ENCODE results near the gene SSR2. TPM values are rescaled to one million over a fixed set of nuclear protein-coding genes. Genes with fewer than 3 reads are reported as not detected.
A peak's percentile ranks its signal among the peaks of the same experiment; 100 is the strongest.

The SSR2 gene
- total and polyA plus RNA-seq, 4 donors: 93.1 to 264 (median 173) TPM

DNA sequence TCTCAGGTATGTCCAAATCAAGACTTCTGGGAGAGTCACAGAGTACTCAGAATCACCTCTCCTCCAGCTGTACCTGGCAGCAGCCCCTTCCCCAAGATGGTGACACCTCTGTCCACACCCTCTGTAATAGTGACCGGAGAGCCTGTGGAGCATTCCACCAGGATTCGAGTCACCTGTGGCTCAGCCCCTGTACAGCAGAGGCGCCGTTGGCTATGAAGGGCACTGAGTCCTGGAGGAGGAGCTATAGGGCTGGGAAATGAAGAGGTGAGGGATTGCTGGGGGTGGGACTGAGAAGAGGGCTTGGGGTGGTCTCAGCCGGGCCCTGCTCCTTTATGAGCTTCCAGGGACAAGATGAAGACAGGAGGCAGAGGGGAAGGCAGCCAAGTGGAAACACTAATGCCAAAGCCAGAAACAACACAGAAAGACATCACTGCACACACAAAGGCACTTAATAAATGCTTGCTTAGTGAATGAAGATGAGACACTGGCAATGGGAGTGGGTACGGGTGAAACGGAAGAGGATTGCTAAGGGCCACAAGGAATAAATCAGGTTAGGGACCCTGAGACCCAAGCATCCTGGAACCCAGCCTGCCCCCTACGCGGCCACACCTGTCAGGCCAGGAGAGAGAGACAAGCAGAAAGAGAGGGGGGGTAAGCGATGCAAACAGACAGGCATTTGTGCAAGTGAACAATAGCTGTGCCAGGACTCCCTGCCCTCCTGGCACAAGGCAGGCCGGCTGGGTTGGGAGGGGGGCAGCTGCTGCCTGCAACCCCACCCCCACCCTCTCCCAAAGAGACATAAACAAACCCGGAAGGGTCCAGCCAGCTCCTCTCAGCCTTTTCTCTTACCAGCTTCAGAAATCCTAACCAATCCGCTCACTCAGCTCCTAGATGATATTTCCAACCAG is 46.3 kb downstream of the SSR2 start:
- no peak for DNase-seq (ENCODE audit: low spot score)
- Histone ChIP-seq H3K4me3 (ENCODE audit: low read depth in 1 of 3, low read length in 3 of 3) (no peak overlapping the region), H3K4me1 (ENCODE audit: control insufficient read depth in 4 of 4, insufficient read depth in 4 of 4, low read length in 3 of 4) (peaks cover 6 to 37% (median 14%) of the 10 kb centered on the region in 4 donors), H3K27me3 (ENCODE audit: control insufficient read depth in 4 of 4, insufficient read depth in 4 of 4, low read length in 3 of 4) (no peaks in the 10 kb centered on the region), H3K27ac (ENCODE audit: low read depth in 1 of 2, low read length in 2 of 2) (peak overlapping the region; percentile 80 to 92), H3K36me3 (ENCODE audit: control insufficient read depth in 4 of 4, insufficient read depth in 3 of 4, low read depth in 1 of 4, low read length in 3 of 4) (no peaks in the 10 kb centered on the region), H3K9ac (ENCODE audit: low read depth in 1 of 2, low read length in 2 of 2) (no peak overlapping the region), H3K9me3 (ENCODE audit: control insufficient read depth in 4 of 4, low read length in 3 of 4) (no peaks in the 10 kb centered on the region)
- 73% methylated on average over 13 of the region's 13 CpGs for WGBS
- TF ChIP-seq HNF4G (IDR thresholded peaks at IDR 0.05) (no peak), EGR1 (IDR thresholded peaks at IDR 0.05; ENCODE audit: low read depth in 2 of 2) (no peak), RXRA (IDR thresholded peaks at IDR 0.05) (no peak), YY1 (IDR thresholded peaks at IDR 0.05) (no peak), GABPA (IDR thresholded peaks at IDR 0.05 in 1 of 2, conservative IDR thresholded peaks at IDR 0.05 in 1 of 2) (no peak), NR2F2 (IDR thresholded peaks at IDR 0.05) (no peak), TAF1 (conservative IDR thresholded peaks at IDR 0.05) (no peak), RAD21 (IDR thresholded peaks at IDR 0.05) (no peak), FOXA2 (IDR thresholded peaks at IDR 0.05) (no peak), JUND (IDR thresholded peaks at IDR 0.05) (no peak)
- TF ChIP-seq, protein P1, sequence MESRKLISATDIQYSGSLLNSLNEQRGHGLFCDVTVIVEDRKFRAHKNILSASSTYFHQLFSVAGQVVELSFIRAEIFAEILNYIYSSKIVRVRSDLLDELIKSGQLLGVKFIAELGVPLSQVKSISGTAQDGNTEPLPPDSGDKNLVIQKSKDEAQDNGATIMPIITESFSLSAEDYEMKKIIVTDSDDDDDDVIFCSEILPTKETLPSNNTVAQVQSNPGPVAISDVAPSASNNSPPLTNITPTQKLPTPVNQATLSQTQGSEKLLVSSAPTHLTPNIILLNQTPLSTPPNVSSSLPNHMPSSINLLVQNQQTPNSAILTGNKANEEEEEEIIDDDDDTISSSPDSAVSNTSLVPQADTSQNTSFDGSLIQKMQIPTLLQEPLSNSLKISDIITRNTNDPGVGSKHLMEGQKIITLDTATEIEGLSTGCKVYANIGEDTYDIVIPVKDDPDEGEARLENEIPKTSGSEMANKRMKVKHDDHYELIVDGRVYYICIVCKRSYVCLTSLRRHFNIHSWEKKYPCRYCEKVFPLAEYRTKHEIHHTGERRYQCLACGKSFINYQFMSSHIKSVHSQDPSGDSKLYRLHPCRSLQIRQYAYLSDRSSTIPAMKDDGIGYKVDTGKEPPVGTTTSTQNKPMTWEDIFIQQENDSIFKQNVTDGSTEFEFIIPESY (IDR thresholded peaks at IDR 0.05): no peak
- TF ChIP-seq, protein P2, sequence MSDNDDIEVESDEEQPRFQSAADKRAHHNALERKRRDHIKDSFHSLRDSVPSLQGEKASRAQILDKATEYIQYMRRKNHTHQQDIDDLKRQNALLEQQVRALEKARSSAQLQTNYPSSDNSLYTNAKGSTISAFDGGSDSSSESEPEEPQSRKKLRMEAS (IDR thresholded peaks at IDR 0.05): no peak
- TF ChIP-seq, protein P3, sequence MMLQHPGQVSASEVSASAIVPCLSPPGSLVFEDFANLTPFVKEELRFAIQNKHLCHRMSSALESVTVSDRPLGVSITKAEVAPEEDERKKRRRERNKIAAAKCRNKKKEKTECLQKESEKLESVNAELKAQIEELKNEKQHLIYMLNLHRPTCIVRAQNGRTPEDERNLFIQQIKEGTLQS (IDR thresholded peaks at IDR 0.05): no peak

DNA sequence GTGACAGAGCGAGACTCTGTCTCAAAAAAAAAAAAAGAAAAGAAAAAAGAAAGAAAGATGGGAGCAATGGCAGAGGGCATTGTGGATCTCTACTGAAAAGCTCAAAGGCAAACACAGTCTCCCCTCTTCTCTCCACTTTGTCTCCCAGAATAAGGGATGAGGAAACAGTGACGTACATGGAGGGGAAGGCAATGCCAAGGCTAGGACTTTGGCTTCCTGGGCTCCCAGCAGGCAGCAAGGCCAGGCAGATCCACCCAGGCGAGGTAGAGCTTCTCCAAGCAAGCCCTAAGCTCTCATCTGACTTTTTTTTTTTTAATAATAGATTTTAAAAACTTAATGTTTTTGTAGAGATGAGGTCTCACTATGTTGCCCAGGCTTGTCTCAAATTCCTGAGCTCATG is 47.0 kb downstream of the SSR2 start:
- Histone ChIP-seq H3K4me1 (ENCODE audit: control insufficient read depth in 4 of 4, insufficient read depth in 4 of 4, low read length in 3 of 4) (peaks cover 9 to 44% (median 15%) of the 10 kb centered on the region in 4 donors), H3K9ac (ENCODE audit: low read depth in 1 of 2, low read length in 2 of 2) (no peak overlapping the region), H3K27me3 (ENCODE audit: control insufficient read depth in 4 of 4, insufficient read depth in 4 of 4, low read length in 3 of 4) (no peaks in the 10 kb centered on the region), H3K36me3 (ENCODE audit: control insufficient read depth in 4 of 4, insufficient read depth in 3 of 4, low read depth in 1 of 4, low read length in 3 of 4) (peaks cover 0 to 2% (median 0%) of the 10 kb centered on the region in 4 donors), H3K4me3 (ENCODE audit: low read depth in 1 of 3, low read length in 3 of 3) (no peak overlapping the region), H3K27ac (ENCODE audit: low read depth in 1 of 2, low read length in 2 of 2) (no peak overlapping the region), H3K9me3 (ENCODE audit: control insufficient read depth in 4 of 4, low read length in 3 of 4) (no peaks in the 10 kb centered on the region)
- WGBS: 80% methylated on average over 3 of the region's 3 CpGs
- TF ChIP-seq, protein P4, sequence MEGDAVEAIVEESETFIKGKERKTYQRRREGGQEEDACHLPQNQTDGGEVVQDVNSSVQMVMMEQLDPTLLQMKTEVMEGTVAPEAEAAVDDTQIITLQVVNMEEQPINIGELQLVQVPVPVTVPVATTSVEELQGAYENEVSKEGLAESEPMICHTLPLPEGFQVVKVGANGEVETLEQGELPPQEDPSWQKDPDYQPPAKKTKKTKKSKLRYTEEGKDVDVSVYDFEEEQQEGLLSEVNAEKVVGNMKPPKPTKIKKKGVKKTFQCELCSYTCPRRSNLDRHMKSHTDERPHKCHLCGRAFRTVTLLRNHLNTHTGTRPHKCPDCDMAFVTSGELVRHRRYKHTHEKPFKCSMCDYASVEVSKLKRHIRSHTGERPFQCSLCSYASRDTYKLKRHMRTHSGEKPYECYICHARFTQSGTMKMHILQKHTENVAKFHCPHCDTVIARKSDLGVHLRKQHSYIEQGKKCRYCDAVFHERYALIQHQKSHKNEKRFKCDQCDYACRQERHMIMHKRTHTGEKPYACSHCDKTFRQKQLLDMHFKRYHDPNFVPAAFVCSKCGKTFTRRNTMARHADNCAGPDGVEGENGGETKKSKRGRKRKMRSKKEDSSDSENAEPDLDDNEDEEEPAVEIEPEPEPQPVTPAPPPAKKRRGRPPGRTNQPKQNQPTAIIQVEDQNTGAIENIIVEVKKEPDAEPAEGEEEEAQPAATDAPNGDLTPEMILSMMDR (IDR thresholded peaks at IDR 0.05; ENCODE audit: low read depth, low read length, missing input control): no peak
- TF ChIP-seq RXRA (IDR thresholded peaks at IDR 0.05) (no peak), TAF1 (conservative IDR thresholded peaks at IDR 0.05) (no peak), SP1 (IDR thresholded peaks at IDR 0.05) (no peak), NR2F2 (IDR thresholded peaks at IDR 0.05) (no peak), FOXA1 (IDR thresholded peaks at IDR 0.05) (no peak), HNF4G (IDR thresholded peaks at IDR 0.05) (no peak), JUND (IDR thresholded peaks at IDR 0.05) (no peak), HNF4A (conservative IDR thresholded peaks at IDR 0.05) (no peak), RAD21 (IDR thresholded peaks at IDR 0.05) (no peak), EGR1 (IDR thresholded peaks at IDR 0.05; ENCODE audit: low read depth in 2 of 2) (no peak), YY1 (IDR thresholded peaks at IDR 0.05) (no peak), GABPA (IDR thresholded peaks at IDR 0.05 in 1 of 2, conservative IDR thresholded peaks at IDR 0.05 in 1 of 2) (no peak)
- TF ChIP-seq, protein P3 (IDR thresholded peaks at IDR 0.05): no peak
- TF ChIP-seq, protein P2 (IDR thresholded peaks at IDR 0.05): no peak
- TF ChIP-seq, protein P1 (IDR thresholded peaks at IDR 0.05): no peak
- TF ChIP-seq, protein P5, sequence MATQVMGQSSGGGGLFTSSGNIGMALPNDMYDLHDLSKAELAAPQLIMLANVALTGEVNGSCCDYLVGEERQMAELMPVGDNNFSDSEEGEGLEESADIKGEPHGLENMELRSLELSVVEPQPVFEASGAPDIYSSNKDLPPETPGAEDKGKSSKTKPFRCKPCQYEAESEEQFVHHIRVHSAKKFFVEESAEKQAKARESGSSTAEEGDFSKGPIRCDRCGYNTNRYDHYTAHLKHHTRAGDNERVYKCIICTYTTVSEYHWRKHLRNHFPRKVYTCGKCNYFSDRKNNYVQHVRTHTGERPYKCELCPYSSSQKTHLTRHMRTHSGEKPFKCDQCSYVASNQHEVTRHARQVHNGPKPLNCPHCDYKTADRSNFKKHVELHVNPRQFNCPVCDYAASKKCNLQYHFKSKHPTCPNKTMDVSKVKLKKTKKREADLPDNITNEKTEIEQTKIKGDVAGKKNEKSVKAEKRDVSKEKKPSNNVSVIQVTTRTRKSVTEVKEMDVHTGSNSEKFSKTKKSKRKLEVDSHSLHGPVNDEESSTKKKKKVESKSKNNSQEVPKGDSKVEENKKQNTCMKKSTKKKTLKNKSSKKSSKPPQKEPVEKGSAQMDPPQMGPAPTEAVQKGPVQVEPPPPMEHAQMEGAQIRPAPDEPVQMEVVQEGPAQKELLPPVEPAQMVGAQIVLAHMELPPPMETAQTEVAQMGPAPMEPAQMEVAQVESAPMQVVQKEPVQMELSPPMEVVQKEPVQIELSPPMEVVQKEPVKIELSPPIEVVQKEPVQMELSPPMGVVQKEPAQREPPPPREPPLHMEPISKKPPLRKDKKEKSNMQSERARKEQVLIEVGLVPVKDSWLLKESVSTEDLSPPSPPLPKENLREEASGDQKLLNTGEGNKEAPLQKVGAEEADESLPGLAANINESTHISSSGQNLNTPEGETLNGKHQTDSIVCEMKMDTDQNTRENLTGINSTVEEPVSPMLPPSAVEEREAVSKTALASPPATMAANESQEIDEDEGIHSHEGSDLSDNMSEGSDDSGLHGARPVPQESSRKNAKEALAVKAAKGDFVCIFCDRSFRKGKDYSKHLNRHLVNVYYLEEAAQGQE (IDR thresholded peaks at IDR 0.05): no peak
- no peak for DNase-seq (ENCODE audit: low spot score)

Measured in liver (tissue), 9 donors.